ENCODE data around the gene SRRD.

Gene SRRD

DNA sequence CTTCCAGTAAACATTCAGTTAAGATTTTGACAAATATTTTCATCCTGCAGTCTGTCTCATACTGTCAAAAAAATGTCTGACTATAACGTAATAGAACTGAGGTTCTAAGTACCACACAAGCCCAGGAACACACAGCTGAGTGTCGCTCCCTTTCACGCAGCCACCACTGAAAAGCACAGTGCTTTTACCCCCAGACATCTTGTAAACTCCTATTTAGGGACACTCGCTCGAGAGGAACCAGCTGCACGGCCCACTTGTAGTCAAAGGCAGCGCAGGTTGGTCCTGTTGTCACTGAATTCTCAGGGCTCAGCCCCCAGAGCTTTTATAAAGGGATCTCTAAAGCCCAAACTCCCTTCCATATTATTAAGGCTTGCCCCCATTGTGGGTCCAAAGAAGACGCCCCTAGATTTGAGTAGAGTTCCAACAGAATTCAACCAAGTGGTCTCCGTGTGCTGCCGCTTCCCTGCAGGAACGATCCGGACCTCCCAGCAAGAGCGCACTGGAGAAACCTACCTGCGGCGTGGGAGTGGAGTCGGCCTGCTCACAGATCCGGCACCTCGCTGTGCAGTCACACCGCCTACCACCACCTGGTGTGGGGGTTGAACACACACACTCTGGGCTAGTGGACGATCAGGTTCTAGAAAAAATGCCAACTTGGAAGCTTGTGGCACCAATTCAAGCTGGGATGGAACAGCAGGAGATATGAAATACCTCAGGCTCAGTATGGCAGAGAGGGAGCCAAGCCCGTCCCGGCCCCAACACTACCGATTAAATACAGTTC, 31.3 kb upstream of the SRRD start:
- Mint-ChIP-seq H3K9me3 (no peaks in the 10 kb centered on the region), H3K27ac (no peak overlapping the region), H3K36me3 (ENCODE audit: low read depth) (peaks cover 44% of the 10 kb centered on the region), H3K27me3 (ENCODE audit: low read depth) (no peaks in the 10 kb centered on the region), H3K4me1 (no peaks in the 10 kb centered on the region), H3K4me3 (no peak overlapping the region)
- TF ChIP-seq, protein P1, sequence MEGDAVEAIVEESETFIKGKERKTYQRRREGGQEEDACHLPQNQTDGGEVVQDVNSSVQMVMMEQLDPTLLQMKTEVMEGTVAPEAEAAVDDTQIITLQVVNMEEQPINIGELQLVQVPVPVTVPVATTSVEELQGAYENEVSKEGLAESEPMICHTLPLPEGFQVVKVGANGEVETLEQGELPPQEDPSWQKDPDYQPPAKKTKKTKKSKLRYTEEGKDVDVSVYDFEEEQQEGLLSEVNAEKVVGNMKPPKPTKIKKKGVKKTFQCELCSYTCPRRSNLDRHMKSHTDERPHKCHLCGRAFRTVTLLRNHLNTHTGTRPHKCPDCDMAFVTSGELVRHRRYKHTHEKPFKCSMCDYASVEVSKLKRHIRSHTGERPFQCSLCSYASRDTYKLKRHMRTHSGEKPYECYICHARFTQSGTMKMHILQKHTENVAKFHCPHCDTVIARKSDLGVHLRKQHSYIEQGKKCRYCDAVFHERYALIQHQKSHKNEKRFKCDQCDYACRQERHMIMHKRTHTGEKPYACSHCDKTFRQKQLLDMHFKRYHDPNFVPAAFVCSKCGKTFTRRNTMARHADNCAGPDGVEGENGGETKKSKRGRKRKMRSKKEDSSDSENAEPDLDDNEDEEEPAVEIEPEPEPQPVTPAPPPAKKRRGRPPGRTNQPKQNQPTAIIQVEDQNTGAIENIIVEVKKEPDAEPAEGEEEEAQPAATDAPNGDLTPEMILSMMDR (IDR thresholded peaks at IDR 0.05; ENCODE audit: unreplicated experiment in 3 of 3), result no peak

DNA sequence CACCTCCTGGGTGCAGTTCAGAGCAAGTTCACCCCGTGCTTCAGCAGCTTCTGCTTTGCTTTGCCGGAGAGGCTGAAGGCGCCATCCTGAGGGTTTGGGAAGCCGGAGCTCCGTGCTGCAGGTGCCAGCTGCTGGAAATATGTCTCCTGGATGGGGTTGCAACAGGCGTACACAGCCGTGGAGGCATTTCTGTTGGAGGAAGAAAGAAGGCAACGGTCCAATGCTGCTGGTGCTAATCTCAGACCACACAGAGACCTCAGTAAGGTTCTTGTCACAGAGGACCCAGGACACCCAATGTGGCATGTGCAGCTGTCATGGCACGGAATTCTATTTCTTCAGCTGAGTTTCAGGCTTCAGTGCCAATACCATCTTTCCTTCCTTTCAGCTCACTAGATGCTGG, 30.5 kb upstream of the SRRD start:
- no peaks in the 10 kb centered on the region for H3K4me1 Mint-ChIP-seq
- no peaks in the 10 kb centered on the region for H3K9me3 Mint-ChIP-seq
- H3K27me3 Mint-ChIP-seq (ENCODE audit: low read depth), result no peaks in the 10 kb centered on the region
- H3K27ac Mint-ChIP-seq, result no peak overlapping the region
- peaks cover 49% of the 10 kb centered on the region for H3K36me3 Mint-ChIP-seq (ENCODE audit: low read depth)
- no peak overlapping the region for H3K4me3 Mint-ChIP-seq
- TF ChIP-seq, protein P1 (IDR thresholded peaks at IDR 0.05; ENCODE audit: unreplicated experiment in 3 of 3), result no peak

DNA sequence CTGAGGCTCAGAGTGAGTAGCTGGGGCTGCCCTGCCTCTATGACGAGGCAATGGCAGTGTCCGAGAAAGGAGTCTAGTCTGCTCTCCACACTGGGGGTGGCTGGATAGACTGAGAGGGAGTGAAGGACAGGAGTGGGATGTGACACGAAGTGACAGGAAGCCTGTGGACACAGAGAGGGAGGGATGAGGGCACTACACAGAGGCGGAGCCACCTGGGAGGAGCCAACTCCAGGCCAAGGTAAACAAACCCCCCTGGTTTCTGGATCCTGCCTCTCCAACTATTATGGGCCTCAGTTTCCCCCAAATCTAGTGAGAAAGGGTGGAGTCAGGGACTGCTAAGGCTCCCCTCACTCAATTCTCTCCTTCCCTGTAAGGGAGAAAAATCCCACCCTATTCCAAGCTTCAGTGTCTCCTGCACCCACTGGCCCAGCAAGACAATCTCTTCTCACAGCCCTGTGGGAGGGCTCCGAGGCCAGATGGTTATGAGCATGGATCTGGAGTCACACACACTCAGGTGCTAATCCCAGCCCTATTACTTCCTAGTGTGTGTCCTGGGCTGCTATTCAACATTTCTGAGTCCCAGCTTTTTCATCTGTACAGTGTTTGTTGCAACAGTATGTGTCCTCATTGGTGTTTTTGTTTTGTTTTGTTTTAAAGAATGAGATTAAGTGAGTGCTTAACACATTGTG, 29.7 kb upstream of the SRRD start:
- no peaks in the 10 kb centered on the region for H3K4me1 Mint-ChIP-seq
- peaks cover 53% of the 10 kb centered on the region for H3K36me3 Mint-ChIP-seq (ENCODE audit: low read depth)
- H3K9me3 Mint-ChIP-seq, result no peaks in the 10 kb centered on the region
- no peak overlapping the region for H3K27ac Mint-ChIP-seq
- no peak overlapping the region for H3K4me3 Mint-ChIP-seq
- no peaks in the 10 kb centered on the region for H3K27me3 Mint-ChIP-seq (ENCODE audit: low read depth)
- TF ChIP-seq, protein P1 (IDR thresholded peaks at IDR 0.05; ENCODE audit: unreplicated experiment in 3 of 3), result no peak

DNA sequence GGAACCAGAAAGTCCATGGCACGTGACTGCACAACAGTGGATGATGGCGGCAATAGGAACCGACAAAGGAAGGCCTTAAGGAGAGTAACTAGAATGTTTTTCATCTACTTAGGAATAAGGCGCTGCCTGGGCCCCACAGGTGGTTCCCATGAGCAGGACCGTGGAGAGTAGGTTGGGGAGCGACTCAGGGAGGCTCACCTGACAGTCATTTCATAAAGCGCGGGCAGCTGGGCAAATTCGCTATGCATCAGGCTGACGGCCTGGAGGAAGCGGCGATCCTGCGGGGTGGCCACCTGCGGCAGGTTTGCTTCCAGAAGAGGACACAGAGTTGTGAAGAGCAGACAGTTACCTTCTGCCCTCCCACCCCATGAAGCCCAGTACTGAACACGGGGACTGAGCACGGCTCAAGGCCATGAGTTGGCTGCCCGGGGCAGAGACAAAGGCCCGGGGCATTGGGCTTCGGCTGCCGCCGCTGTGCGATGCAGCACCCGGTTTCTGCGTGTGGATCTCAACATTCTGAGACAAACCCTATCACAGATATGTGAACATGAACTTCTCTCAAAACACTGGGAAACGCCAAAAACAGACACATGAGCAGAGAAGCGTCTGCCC, 25.9 kb upstream of the SRRD start:
- H3K27me3 Mint-ChIP-seq (ENCODE audit: low read depth), result no peaks in the 10 kb centered on the region
- H3K27ac Mint-ChIP-seq, result no peak overlapping the region
- peaks cover 32% of the 10 kb centered on the region for H3K36me3 Mint-ChIP-seq (ENCODE audit: low read depth)
- H3K9me3 Mint-ChIP-seq, result no peaks in the 10 kb centered on the region
- H3K4me1 Mint-ChIP-seq, result peaks cover 7% of the 10 kb centered on the region
- TF ChIP-seq, protein P1 (IDR thresholded peaks at IDR 0.05; ENCODE audit: unreplicated experiment in 3 of 3), result no peak
- H3K4me3 Mint-ChIP-seq, result no peak overlapping the region

DNA sequence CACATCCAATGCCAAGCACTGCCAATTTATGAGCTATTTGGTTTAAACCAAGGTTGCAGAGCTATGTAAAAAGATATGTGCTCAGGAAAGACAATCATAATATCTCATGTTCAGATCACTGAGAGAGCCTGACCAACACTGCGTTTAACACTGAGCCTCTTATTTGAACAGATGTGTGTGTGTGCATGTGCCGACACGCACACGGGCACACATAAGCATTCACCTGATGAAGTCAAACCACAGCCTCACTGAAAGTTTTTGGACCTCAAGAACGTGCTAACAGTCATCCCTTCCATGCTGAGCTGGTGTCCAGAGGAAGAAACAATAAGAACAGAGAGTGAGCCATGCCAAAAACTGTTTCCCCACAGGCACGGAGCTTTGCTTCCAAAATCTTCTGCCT, 23.5 kb upstream of the SRRD start:
- TF ChIP-seq, protein P1 (IDR thresholded peaks at IDR 0.05; ENCODE audit: unreplicated experiment in 3 of 3), result no peak
- Mint-ChIP-seq H3K36me3 (ENCODE audit: low read depth) (peaks cover 35% of the 10 kb centered on the region), H3K27ac (peak overlapping the region in 1 of 3 experiments; percentile 91), H3K27me3 (ENCODE audit: low read depth) (no peaks in the 10 kb centered on the region), H3K9me3 (no peaks in the 10 kb centered on the region), H3K4me3 (no peak overlapping the region), H3K4me1 (peaks cover 15% of the 10 kb centered on the region)
